GM12873 (cell line): ENCODE data around the gene ZNF462.
A peak's percentile ranks its signal among the peaks of the same experiment; 100 is the strongest.

Experiments used
- TF ChIP-seq, protein P1 (sequence below): IDR thresholded peaks from 2 replicates; pipeline ENCODE4 v1.5.1; 2012; ENCODE audit warnings: low read depth, mild to moderate bottlenecking, moderate library complexity, low read length, control low read depth; ENCODE audit not compliant: insufficient read depth; ENCODE audit errors: missing control alignments

Gene ZNF462

DNA sequence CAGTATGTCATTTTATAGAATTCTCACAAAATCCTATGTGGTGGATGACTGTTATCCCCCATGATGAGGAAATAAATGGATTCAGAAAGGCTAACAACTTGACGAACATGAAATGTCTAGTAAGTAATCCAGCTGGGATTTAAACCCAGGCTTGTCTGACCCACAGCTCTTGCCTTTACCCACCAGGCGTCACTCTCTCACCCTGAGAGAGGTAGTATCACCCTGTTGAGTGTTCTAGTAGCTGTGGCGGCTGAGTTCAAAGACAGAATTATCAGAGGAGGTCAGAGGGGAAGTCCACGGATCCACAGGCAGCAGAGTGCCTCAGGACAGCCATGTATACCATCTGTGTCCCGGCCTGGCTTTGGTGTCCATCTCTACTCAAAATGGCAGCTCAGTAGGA lies 113.8 kb downstream of the ZNF462 start:
- TF ChIP-seq, protein P1, sequence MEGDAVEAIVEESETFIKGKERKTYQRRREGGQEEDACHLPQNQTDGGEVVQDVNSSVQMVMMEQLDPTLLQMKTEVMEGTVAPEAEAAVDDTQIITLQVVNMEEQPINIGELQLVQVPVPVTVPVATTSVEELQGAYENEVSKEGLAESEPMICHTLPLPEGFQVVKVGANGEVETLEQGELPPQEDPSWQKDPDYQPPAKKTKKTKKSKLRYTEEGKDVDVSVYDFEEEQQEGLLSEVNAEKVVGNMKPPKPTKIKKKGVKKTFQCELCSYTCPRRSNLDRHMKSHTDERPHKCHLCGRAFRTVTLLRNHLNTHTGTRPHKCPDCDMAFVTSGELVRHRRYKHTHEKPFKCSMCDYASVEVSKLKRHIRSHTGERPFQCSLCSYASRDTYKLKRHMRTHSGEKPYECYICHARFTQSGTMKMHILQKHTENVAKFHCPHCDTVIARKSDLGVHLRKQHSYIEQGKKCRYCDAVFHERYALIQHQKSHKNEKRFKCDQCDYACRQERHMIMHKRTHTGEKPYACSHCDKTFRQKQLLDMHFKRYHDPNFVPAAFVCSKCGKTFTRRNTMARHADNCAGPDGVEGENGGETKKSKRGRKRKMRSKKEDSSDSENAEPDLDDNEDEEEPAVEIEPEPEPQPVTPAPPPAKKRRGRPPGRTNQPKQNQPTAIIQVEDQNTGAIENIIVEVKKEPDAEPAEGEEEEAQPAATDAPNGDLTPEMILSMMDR: peak; percentile 27

DNA sequence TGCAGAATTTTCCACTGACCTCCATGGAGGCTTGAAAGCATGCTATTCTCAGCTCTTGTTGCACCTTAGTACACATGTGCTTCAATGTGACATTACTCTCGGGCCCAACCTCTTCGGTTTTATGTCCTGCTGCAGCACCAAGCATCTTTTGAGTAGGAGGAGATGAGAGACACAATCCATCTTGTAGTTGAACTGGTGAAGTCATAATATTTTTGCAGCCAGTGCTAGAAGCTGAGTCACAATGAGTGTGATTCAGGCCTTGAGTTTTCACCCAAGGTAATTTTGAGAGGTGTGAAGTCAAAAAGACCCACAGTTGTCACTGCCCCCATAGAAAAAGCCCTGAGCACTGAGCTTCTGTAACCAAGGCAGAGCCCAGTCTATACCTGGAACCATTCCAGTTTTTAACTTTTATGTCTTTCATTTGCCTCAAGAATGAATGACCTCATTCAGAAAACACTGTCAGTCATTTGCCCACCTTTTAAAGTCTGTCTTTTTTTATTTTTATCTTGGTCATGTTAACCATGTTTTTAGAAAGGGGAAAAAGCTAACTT lies 117.7 kb downstream of the ZNF462 start:
- TF ChIP-seq, protein P1: no peak

DNA sequence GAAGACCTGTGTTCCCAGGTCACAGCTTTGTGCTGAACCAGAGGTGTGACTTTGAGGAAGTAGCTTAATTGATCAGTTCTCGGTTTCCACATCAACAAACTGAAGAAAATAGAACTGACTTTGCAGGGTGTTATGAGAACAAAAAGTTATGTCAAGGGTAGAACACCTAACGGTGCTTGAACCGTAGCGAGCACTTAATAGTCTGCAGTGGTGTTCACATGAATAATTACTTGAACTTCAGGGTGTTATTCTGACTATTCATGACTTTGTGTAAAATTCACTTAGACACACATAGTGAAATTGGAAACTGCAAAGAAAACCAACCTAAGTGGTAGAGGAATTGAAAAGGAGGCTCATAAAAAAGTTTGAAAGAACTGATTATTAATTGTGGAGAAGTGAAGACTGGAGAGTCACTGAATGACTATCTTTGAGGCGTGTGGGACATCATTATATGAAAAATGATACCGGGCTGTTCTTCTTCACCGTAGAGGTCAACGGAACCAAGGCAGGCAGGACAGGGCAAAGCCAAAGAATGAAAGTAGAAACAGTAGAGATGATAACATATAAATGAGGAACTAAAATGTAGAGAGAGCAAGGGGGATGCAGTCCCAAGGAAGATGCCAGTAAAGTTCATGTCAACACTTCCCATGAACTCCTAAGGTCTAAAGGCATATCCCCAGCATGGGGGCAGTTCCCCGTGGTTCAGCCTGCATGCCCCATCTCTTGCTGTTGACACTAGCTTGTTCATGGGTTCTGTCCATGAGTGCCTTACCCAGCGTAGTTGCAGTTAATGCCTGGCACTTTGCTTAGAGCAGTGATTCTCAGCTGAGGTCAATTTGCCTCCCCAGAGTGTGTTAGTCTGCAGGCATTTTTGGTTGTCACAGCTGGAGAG lies 118.7 kb downstream of the ZNF462 start:
- TF ChIP-seq, protein P1: no peak

DNA sequence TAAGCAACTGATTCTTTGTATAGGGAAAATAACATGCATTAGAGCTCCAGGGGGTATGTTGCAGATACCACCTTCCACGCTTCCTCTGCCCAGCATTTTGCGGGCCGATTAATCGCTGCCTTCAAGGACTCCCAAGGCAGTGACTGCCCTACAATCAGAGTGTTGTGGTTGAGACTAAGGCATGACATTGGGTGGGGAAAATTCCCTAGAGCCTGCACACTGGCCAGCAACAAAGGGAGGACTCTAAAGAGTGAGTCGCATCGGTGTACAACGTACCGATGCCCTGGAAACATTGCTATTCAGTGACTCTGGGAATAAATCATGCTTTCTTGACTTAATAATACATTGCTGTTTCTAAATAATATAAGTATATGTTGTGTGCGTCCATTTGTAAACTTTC lies 119.7 kb downstream of the ZNF462 start:
- TF ChIP-seq, protein P1: no peak

DNA sequence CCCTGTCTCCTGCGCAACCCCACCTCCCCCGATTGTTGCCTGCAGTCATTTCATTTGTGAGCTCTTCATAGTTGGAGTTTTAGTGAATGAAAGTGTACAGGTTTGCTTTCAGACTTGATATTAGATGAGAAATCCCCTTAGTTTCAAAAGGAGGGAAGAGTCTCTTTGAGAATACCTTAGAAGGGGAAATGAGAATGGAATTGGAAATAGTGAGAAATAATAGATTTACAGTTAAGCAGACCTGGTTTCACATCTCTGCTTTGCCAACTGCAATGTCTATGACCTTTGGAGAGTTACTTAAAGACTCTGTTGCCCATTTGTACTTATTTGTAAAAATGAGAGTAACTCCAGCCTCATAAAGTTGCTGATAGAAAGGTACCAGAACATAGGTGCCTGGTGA lies 120.4 kb downstream of the ZNF462 start:
- TF ChIP-seq, protein P1: no peak

DNA sequence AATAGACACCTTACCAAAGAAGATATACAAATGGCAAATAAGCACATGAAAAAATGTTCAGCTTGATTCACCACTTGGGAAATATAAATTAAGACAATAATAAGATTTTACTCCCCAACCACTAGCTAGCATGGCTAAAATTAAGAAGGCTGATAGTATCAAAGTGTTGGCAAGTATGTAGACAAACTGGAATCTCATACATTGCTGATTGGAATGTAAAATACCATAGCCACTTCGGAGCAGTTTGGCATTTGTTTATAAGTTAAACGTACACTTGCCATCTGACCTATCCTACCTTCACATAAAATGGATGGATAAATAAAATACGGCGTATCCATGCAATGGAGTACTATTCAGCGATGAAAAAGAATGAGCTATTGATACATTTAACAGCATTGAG lies 129.2 kb downstream of the ZNF462 start:
- TF ChIP-seq, protein P1: no peak

DNA sequence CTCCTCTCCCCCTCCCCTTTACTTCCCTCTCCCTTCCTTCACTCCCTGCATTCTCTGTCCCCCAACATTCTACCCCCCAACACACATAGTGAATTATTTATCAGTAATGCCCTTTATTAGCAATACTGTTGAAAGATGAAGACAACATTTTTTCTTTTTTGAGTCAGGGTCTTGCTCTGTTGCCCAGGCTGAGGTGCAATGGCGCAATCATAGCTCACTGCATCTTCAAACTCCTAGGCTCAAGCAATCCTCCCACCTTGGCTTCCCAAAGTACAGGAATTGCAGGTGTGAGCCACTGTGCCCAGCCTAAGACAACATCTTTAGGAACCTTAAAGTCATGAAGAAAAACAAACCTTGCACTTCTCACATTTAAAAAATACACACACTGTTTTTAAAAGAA lies 130.6 kb downstream of the ZNF462 start:
- TF ChIP-seq, protein P1: no peak
